K562 (cell line): ENCODE data around the gene BZW1. TPM values are rescaled to one million over a fixed set of nuclear protein-coding genes. Genes with fewer than 3 reads are reported as not detected.

ENCODE experiments used
- ARID3A ChIP-seq: IDR thresholded peaks from 2 replicates; pipeline ENCODE4 v1.6.1; 2012; ENCODE audit warnings: low read depth, low read length, improper control_type of control experiment, borderline replicate concordance
- CCNT2 ChIP-seq: IDR thresholded peaks from 2 replicates; pipeline ENCODE4 v1.6.1; 2011; ENCODE audit warnings: borderline replicate concordance, low read depth, mild to moderate bottlenecking, moderate library complexity, mixed read lengths, low read length; ENCODE audit not compliant: insufficient read length; ENCODE audit errors: extremely low read depth
- CREM ChIP-seq: IDR thresholded peaks from 2 replicates; pipeline ENCODE4 v1.6.1; 2014; ENCODE audit warnings: antibody characterized with exemption, low read depth
- HDAC1 ChIP-seq, 2 experiments: fragments of 450-650 bp; IDR thresholded peaks; 2 replicates each; pipeline ENCODE4 v1.6.1; 2016 to 2017; ENCODE audit warnings: inconsistent platforms in 1 of 2, mild to moderate bottlenecking in 1 of 2, moderate library complexity in 1 of 2
- SIN3B ChIP-seq: fragments of 450-650 bp; IDR thresholded peaks from 2 replicates; pipeline ENCODE4 v1.6.1; 2017; ENCODE audit warnings: low read depth, mild to moderate bottlenecking, moderate library complexity
- SMARCE1 ChIP-seq: fragments of 450-650 bp; IDR thresholded peaks from 2 replicates; pipeline ENCODE4 v1.7.1; 2016; ENCODE audit warnings: mild to moderate bottlenecking
- TAF1 ChIP-seq: IDR thresholded peaks from 2 replicates; pipeline ENCODE4 v1.6.1; 2011; ENCODE audit warnings: mild to moderate bottlenecking, low read length, moderate library complexity; ENCODE audit not compliant: insufficient read depth, control insufficient read depth, severe bottlenecking; ENCODE audit errors: extremely low read depth
- ZBTB9 ChIP-seq: fragments of 450-650 bp; formaldehyde crosslinking; IDR thresholded peaks from 2 replicates; pipeline ENCODE4 v1.4.0; 2020; ENCODE audit warnings: mild to moderate bottlenecking, moderate library complexity
- ZNF639 ChIP-seq, 2 experiments: fragments of 200-800 bp in 1 of 2; sonication (Bioruptor generic) in 1 of 2; sonication (generic) in 1 of 2; formaldehyde crosslinking in 1 of 2; IDR thresholded peaks in 1 of 2; conservative IDR thresholded peaks in 1 of 2; 2 replicates each; pipeline versions ENCODE4 v1.5.0 to v1.6.1; 2016 to 2020; ENCODE audit warnings: missing compliant biosample characterization in 1 of 2, missing genetic modification characterization in 1 of 2, missing genetic modification reagents in 1 of 2
- polyA plus RNA-seq, 8 experiments: library from polyadenylated mRNA; depleted of rRNA in 4 of 8; stranded (reverse) in 5 of 8; unstranded in 3 of 8; fragments of >200 nt; fragmentation: Nextera tagmentation in 2 of 8; fragmentation: Illumina TruSeq in 1 of 8; extraction: Ambion mirVana in 2 of 8; extraction: Trizol in 1 of 8; gene quantifications; 2 replicates each; pipeline versions ENCODE4 v1.2.1 to v1.2.3, GENCODE V29; 2011 to 2014; ENCODE audit warnings: inconsistent platforms in 1 of 8, missing spikeins in 1 of 8
- total RNA-seq, 7 experiments: library from RNA; depleted of rRNA in 6 of 7; stranded (reverse); fragments of >200 nt in 6 of 7; fragmentation: Illumina TruSeq in 2 of 7; extraction: Trizol in 2 of 7; gene quantifications; 2 replicates each; pipeline versions ENCODE4 v1.2.1 to v1.2.3, GENCODE V29; 2011 to 2021; ENCODE audit warnings: low replicate concordance in 1 of 7

The BZW1 gene
- total and polyA plus RNA-seq, 9 of the 15 experiments (the other 6 are each of a cell fraction or from before 2014, with no cell fraction given) = 110 to 244 (median 198) TPM

- TF ChIP-seq ARID3A (no peak), ZNF639 (CRISPR knock-in tag; conservative IDR thresholded peaks at IDR 0.05 in 1 of 2, IDR thresholded peaks at IDR 0.05 in 1 of 2) (no peak), ZBTB9 (no peak), CREM (0 out of 2 replicates have a peak, but pooled peaks have one; percentile 18), HDAC1 (IDR thresholded peaks at IDR 0.05) (peak in 1 of 2 experiments; percentile 81; a peak in 2 of 4 replicates), SMARCE1 (peak; percentile 38; the same call in 1 of the 2 replicates), TAF1 (peak; percentile 36), CCNT2 (peak; percentile 26), SIN3B (no peak)
These were observed 662 bp downstream of the BZW1 start (continued) for GRCh38 chr2:200812122-200813022.
